ENCODE measurements around the gene FECH.

DNA sequence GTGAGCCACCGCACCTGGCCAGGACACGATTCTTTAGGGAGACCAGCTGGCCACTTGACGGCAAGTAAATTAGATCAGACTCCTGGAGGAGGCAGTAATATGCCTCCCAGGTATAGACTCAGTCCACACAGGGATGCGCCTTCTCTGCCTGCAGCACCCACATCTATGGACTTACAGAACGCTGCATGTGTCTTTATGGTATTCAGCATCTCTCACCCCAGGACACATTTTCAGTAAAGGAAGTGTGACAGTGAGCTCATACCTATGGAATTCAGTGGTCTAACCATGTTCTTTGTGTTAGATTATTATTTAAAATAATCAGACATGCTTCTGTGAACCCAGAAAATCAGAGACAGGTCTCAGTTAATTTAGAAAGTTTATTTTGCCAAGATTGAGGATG, 41.0 kb upstream of the FECH start:
- TF ChIP-seq, protein P1, sequence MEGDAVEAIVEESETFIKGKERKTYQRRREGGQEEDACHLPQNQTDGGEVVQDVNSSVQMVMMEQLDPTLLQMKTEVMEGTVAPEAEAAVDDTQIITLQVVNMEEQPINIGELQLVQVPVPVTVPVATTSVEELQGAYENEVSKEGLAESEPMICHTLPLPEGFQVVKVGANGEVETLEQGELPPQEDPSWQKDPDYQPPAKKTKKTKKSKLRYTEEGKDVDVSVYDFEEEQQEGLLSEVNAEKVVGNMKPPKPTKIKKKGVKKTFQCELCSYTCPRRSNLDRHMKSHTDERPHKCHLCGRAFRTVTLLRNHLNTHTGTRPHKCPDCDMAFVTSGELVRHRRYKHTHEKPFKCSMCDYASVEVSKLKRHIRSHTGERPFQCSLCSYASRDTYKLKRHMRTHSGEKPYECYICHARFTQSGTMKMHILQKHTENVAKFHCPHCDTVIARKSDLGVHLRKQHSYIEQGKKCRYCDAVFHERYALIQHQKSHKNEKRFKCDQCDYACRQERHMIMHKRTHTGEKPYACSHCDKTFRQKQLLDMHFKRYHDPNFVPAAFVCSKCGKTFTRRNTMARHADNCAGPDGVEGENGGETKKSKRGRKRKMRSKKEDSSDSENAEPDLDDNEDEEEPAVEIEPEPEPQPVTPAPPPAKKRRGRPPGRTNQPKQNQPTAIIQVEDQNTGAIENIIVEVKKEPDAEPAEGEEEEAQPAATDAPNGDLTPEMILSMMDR (IDR thresholded peaks at IDR 0.05): no peak
- no peak for TF ChIP-seq POLR2A (IDR thresholded peaks at IDR 0.05)

All from esophagus squamous epithelium (tissue), 4 donors.